ENCODE measurements around the gene SNX25.

SNX25 gene

GRCh38 chr4:185379326-185380295, 170.2 kb downstream of the SNX25 start:
- DNase-seq (ENCODE audit: low read depth in 2 of 2), result no peak

DNA sequence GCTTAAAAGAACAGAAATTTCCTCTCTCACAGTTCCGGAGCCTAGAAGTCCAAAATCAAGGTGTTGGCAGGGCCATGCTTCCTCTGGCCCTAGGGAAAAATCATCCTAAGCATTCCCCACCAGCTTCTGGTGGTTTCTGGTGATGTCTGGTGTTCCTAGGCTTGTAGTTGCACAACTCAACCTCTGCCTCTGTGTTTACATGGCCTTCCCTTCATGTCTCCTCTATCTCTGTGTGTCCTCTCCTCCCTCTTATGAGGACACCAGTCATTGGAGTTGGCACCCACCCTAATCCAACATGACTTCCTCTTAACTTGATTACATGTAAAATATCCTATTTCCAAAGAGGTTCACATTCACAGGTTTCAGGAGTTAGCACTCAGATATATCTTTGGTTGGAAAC, 170.9 kb downstream of the SNX25 start:
- no peak for DNase-seq (ENCODE audit: low read depth in 2 of 2)

- no peak for DNase-seq (ENCODE audit: low read depth in 2 of 2)
Observed at GRCh38 chr4:185381288-185382196, 172.1 kb downstream of the SNX25 start.

- DNase-seq (ENCODE audit: low read depth in 2 of 2), result no peak
Observed at GRCh38 chr4:185382754-185383153, 173.4 kb downstream of the SNX25 start.

- DNase-seq (ENCODE audit: low read depth in 2 of 2), result no peak
Observed at GRCh38 chr4:185383451-185383850, 174.1 kb downstream of the SNX25 start.

GRCh38 chr4:185384061-185384460, 174.7 kb downstream of the SNX25 start:
- DNase-seq (ENCODE audit: low read depth in 2 of 2), result no peak

DNA sequence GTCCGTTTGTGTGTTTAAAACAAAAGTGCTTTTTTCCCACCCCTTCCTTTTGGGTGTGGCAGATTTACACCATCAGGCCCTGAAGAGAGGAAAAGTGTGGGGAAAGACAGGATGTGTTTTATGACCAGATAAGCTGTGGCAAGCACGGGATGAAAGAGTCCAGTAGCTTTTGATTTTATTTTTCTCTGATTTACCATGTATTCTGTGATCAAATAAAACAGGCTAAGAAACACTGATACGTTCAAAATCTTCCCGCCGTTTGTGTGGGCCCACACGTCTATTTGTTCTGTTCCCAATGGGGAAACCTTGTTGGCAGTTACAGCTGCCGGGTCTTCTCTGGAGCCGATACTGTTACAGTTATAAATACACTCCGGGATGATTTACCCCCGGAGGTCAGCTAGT, 175.5 kb downstream of the SNX25 start:
- DNase-seq (ENCODE audit: low read depth in 2 of 2), result no peak

DNA sequence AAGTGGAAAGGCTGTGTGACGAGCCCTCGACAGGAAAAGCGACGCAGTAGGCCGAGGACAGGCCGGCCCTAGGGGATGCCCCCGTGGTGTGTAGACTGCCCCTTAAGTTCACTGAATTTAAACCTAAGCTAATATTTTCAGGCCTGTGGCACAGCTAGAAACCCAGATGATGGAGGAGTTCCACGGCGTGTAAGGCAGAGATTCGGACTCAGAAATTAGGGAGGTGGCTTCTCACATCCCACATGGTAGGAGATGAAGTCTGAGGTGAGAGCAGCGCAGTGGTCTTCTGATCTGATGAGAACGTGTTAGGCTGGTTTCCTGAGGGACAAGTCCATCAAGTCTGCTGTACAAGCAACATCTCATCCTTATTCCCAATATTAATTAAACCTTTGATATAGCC, 178.6 kb downstream of the SNX25 start:
- no peak for DNase-seq (ENCODE audit: low read depth in 2 of 2)

GRCh38 chr4:185390941-185391340, 181.5 kb downstream of the SNX25 start:
- no peak for DNase-seq (ENCODE audit: low read depth in 2 of 2)

DNA sequence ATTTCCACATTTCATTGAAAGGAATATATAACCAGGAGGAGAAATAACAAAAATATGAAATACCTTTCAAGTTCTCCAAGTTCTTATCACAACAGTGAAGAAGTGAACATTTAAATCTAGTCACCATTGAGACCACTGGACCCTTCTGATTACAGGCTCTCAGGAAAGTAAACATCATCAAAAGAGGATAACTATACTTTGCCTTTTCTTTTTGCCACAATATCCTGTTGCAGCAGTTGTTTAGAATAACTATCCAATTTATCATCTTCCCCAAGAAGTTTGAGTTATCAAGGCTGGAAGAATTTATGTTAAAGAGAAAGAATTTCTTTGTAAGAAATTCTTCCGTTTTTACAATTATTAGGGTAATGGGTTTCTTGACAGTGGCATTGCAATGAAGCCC, 182.8 kb downstream of the SNX25 start:
- no peak for DNase-seq (ENCODE audit: low read depth in 2 of 2)

DNA sequence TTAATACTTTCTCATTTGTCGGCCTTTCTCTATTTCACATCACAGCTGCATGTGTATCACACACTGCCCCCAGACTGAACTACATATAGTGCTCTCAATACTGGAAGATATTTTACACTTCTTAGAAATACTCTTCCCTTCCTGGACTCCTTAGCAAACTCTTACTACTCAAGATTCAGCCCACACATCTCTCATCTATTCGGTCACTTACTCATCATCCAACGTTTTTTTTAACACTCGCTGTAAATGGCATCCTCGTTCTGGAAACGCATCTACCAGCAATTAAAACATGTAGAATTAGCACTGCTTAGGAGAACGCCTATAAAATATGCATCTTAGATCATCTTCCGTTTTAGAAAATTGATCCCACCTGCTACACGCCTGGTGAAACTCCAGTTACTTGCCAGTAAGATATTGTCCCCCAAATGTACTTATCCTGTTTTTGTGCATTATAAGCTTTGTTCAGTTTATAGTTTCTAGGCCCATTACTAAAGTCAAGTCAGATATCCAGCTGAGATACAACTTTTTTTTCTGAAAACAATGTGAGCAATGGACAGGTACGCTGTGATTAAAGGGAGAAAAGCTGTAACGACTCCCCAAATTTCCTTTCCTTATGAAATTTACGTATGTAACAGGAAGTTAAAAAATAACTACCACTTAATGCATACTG, 185.3 kb downstream of the SNX25 start:
- no peak for DNase-seq (ENCODE audit: low read depth in 2 of 2)

GRCh38 chr4:185395238-185395955, 186.0 kb downstream of the SNX25 start, which contains the start of gene LRP2BP:
LRP2BP (minus strand) TSS chr4:185395924; CDS start chr4:185378186, 17,738 bp downstream.
- no peak for DNase-seq (ENCODE audit: low read depth in 2 of 2)

DNA sequence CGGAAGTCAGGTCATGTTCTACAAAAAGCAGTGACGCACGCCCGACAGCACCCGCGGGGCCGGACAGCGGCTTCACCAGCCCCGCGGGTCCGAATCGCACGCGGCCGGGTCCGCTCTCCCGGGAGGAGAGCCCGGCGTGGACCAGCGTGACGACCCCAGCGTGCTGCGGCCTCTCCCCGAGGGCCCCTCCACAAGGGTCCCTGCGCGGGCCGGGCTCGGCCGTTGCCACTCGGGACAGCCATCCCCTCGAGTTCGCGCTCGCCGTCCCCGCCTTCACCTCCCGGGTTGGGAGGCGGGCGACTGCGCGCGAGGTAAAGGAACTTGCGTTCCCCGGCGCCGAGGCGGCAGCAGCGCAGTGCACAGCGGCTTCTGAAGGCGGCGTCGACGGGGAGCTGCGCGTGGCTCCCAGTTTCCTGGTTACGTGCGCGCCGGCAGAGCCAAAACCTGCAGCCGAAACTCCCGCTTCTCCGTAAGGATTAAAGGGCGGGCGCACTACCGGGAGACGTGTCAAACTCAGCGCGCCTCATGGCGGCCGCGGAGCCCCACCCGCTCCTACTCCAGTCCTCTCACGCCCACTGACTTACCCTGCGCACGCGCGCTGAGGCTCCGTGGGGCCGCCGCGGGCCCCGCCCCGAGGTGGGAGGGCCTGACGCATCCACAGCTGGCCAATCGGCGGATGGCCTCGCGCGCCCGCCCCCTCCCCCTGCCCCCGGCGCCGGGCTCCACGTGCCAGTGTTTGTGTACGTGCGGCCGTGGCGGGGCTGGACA, 186.7 kb downstream of the SNX25 start:
- DNase-seq (ENCODE audit: low read depth in 2 of 2), result peak; percentile 92 to 93

GRCh38 chr4:185396724-185397385, 187.5 kb downstream of the SNX25 start, which contains the start of gene ANKRD37:
ANKRD37 (plus strand) TSS chr4:185396841; CDS start chr4:185396924, 83 bp downstream.
- no peak for DNase-seq (ENCODE audit: low read depth in 2 of 2)

GRCh38 chr4:185398618-185399017, 189.2 kb downstream of the SNX25 start:
- DNase-seq (ENCODE audit: low read depth in 2 of 2), result no peak

DNA sequence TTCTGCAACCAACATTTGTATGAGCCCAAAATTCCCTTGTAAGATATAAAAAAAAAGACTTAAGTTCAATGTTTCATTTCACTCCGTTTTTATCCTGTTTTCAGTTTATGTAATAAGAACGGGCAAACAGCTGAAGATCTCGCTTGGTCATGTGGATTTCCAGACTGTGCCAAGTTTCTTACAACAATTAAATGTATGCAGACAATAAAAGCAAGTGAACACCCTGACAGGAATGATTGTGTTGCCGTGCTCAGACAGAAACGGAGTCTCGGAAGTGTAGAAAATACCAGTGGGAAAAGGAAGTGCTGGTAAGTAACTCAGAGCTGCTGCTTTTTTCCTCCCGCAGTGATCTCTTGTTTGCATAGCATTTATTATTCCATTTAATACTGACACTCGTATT, 190.1 kb downstream of the SNX25 start:
- DNase-seq (ENCODE audit: low read depth in 2 of 2), result no peak

- no peak for DNase-seq (ENCODE audit: low read depth in 2 of 2)
Observed at GRCh38 chr4:185404031-185404430, 194.6 kb downstream of the SNX25 start.

DNA sequence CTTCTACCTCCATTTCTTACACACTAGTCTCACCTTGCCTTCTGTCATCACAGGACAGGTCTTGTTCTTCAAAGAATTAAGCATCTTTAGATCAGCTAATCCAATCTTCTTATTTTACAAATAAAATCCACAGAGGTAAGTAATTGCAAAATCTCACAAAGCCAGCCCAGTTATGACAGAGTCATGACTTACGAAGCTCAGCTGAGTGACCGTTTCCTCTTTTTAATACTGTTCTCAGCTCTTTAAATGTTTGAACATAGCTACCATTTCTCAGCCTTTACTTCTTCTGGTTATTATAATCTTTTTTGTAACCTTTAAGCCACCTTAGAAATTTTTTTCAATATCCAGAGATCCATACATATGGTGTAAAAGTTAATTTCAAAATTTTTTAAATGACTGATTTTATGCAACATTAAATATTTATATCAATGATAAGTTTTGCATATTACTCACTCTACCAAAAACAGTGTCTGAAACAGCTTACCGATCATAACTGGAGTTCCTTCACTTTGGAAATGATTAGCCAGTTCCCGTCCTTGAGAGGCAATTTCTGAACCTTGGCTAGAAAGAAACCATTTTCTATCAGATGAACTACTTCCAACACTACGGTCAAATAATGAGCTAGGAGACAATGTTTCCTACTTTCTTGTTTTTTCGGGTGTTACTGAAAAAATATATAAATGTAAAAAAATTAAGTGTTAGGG, 196.1 kb downstream of the SNX25 start:
- no peak for DNase-seq (ENCODE audit: low read depth in 2 of 2)

DNA sequence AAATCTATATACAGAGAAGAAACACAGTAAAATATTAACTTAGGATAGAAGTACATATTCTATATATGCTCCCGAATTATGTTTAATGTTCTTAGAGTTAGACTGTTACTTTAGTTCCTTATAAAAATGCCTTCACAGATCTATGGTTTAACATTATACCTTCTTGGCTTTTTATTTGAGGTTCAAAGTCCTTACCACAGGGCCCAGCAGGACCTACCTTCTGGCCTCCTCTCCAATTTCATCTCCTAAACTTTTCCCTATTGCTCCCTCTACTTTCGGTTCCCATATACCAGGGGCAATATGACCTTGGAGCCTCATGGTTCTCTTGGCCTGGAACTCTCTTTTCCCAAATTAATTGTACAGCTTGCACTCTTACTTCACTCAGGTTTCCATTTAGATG, 199.0 kb downstream of the SNX25 start:
- DNase-seq (ENCODE audit: low read depth in 2 of 2), result no peak
